GM19193 (cell line): Measurements from ENCODE around the gene PDXK.

Experiments used
- POLR2A ChIP-seq: IDR thresholded peaks from 4 replicates; pipeline ENCODE4 v1.6.1; 2011; ENCODE audit not compliant: insufficient read depth, insufficient read length; ENCODE audit errors: extremely low read depth

The PDXK gene

DNA sequence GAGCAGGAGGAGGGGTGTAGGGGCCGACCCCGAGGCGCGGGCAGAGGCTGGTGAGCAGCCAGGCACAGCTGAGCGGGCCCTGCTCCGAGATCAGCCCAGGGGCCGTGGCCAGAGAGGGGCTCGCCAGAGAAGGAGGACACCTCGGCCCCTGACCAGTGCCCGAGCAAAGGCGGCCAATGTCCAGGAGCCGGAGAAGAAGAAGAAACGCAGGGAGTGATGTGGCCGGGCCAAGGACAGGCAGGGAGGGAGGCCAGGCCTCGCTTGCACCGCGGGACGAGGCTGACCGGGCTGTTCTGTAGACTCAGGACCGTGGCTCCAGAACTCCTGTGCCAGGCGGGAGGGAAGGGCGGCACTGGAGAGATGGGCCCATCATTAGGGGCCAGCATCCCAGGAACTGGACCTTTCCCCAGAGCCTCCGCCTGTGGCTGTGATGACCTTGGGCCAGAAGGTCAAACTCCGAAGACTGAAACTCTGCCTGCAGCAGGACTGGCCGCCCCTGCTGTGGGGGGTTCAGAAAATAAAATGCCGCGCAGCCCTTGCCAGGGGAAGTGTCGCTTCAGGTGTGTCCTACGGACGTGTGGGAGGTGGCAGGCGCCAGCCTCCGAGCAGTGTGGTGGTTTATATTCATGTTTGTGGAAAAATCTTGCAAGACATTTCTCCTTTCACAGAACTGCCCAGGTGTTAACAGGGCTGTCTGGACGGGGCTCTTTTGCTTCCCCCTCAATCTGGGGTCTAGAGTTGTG lies 84.8 kb downstream of the PDXK start:
- TF ChIP-seq POLR2A: no peak

DNA sequence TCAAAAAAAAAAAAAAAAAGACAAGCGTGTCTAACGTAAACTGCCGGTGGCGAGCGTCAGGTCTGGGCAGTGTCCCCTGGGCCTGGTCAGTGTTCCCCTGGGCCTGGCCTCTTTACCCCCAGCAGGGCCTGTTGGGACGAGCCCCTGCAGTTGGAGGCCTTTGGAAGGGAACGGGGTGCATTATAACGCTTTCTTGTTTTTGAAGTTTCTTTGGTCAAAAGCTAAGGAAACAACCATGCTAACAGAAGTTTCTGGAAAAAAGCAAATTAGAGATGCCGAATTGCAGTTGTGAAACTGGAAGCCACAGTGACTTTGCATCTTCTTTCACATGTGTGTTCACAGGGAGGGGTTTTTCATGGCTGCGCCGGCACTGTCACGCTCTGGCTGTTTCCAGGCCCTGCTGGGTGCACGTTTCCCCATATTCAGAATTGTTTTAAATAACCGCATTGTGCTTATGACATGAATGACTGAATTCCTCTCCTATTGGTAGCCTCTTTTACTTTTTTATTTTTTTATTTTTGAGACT lies 86.4 kb downstream of the PDXK start:
- peak; percentile 1 for TF ChIP-seq POLR2A

DNA sequence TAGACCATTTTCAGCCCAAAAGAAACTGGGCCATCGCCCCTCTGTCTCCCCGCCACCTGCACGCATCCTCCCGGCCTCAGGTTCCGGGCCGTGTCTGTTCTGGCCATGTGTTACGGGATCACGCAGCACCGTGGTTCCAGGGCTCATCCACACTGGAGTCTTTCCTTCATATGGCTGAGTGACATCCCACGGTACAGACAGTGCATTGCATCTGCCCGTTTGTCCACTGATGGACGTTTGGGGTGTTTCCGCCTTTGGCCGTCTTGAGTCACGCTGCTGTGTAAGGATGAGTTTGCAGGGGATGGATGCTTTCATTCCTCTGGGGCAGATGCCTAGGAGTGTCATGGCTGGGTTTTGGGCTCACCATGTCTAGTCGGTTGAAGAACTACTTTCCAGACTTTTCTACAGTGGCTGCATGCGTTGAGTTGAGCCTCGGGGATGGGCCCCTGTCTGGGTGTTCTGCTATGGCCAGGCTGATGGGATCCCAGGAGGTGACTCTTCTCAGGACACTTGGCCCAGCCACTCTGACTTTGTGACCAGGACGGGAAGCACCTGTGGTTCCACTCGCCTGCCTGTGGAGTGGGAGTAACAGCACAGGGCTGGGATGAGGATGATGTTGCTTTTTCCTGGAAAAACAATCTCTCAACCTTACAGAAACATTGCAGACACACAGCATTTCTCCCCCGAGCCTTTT lies 87.2 kb downstream of the PDXK start:
- peak; percentile 23 for TF ChIP-seq POLR2A

DNA sequence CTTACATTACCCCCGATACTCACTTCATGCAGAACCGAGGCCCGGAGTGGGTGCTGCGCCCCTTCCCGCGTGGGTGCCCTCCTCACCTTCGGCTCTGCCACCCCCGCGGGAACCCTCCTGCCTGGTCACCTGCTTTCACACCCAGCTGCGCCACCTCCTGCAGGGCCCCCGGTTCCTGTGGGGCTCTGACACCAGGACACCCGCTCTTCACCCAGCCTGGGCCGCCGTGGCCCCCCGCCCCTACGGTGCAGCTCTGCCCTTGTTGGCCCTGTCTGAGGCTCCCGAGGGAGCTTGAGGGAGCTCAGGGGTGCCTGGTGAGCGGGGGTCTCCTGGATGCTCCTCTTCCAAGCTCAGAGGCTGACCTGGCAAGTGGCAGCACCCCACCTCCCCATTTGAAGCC lies 89.4 kb downstream of the PDXK start:
- no peak for TF ChIP-seq POLR2A

DNA sequence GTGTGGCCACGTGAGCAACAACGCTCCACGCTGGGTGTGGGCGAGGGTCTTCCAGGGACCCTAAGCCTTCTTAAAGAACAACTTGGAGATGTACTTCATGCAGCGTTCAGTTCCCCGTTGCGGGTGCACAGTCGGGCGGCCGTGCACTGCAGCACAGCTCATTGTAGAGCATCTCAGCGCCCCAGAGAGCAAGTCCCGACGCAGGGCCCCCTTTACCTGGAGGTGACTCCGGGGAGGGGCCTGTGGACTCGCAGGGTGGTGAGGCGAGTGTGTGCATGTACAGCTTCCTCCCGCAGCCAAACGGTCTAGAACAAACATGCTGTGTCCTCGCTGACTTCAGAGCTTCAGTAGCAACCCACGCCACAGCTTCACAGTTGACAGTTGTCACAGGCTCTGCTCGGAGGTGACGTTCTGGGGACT lies 89.9 kb downstream of the PDXK start:
- no peak for TF ChIP-seq POLR2A

DNA sequence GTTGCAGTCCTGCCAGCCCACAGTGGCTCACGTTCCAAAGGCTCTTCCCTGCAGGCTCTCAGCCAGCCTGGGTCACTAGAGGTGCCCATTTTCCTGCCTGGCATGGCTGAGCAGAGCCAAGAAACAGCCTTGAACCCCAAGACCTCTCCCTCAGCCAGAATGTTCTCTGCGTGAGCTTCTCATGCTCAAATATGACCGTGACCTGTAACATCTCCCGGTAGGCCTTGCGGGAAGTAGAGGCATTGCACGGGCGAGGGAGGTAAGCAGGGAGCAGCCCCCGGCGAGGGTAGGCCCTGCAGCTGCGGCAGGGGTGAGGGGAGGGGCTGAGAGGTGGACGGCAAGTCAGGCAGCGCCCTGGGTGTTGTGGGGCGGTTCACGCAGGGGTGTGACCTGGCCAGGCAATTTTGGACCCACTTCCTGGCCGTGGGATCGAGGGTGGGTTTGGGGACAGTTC lies 90.4 kb downstream of the PDXK start:
- TF ChIP-seq POLR2A: no peak

DNA sequence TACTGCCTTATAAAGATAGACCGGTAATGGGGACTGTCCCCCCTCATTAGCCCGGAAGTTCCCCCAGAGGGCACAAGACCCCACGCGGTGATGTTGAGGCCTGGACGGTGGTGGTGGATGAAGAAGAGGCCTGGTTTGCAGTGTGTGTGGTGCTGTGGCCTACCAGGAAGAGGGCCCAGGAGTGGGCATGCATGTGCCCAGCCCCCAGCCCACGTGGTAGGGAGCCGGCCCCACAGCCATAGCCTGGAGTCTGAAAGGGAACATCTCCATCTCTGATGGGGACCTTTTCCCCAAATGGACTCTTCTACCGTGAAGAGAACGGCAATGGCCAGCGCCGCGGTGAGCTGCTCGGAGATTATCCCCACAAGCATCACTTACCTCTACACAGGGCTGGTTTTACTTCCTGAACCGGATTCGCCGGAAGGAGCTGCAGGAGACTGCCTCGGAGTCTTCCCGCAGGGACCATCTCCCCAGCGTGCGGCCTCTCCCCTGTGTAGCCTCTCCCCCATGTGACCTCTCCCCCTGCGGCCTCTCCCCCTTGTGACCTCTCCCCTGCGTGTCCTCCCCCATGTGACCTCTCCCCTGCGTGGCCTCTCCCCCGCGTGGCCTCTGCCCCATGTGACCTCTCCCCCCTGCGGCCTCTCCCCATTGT lies 91.0 kb downstream of the PDXK start:
- no peak for TF ChIP-seq POLR2A

DNA sequence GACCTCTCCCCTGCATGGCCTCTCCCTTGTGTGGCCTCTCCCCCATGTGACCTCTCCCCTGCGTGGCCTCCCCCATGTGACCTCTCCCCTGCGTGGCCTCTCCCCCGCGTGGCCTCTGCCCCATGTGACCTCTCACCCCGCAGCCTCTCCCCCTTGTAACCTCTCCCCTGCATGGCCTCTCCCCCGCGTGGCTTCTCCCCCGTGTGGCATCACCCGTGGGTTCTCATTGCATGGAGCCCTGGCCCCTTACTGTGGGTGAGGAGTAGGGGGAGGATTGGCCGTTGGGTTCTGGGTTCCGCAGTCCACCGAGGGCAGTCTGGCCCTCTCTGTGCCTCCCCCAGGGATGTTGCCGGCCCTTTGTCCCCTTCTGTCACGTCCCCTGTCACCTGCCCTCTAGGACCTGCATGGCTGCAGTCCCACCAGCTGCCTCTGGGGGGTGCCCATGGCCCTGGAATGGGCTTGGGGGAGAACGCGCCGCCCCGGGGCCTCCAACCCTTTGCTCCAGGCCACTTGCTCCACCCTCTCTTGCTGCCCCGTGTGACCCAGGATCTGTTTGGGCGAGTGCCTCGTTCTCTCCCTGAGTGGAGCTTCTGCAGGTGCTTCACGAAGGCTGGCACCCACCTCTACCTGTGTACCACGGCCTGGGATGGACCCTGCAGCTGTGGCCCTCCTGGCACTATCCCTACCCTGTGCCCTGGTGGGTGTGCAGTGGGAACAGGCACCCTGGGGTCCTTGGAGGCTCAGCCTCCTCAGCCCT lies 91.8 kb downstream of the PDXK start:
- TF ChIP-seq POLR2A: no peak

DNA sequence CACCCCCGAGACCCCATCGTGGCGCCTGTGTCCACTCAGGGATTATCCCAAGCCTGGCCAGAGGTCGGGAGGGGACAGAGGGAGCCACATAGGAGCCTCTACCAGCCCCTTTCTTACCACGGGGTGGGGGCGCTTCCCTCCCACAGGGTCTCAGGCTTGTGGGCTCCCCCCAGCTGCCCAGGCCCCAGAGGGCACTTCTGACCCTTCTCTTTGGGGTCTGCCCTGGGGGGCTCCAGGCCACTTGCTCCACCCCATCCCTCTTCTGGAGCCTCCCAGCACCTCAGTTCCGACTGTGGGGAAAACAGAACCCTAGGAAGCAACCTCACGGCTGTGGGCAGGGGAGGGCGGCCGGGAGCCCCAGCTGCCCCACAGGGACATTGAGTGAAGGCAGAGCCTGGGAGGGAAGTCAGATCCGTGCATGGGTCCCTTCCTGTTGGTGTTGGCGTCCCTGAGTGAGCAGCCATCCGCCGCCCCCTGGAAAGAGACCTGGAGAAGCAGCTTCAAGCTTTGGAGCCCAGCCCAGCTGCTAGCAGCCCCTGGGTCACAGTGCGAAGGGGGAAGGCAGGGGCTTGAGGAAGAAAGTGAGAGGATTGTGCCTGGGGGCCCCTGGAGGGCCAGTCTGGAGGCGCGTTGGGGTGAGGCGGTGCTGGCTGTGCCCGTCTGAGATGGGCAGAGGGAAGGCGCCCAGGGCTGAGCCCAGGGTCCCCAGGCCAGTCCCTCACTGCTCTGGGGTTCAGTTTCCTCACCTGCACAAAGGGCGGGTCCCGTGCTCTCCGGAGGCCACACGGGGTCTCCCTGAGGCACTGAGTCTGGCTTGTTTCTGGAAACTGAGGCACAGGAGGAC lies 92.6 kb downstream of the PDXK start:
- TF ChIP-seq POLR2A: no peak
